Measurements from ENCODE around the gene NWD2. TPM values are rescaled to one million over a fixed set of nuclear protein-coding genes. Genes with fewer than 3 reads are reported as not detected.

Gene NWD2
- total RNA-seq, 3 donors from 2014 or later = 0.95 to 1.4 (median 1.3) TPM

- DNase-seq (peak in 1 of 3 donors; percentile 37), ATAC-seq (peak; percentile 89)
- Histone ChIP-seq H3K36me3 (ENCODE audit: low read depth) (no peaks in the 10 kb centered on the region), H3K4me1 (ENCODE audit: low read depth) (peaks cover 7% of the 10 kb centered on the region), H3K4me3 (no peak overlapping the region), H3K9me3 (no peaks in the 10 kb centered on the region)
- TF ChIP-seq, protein P1, sequence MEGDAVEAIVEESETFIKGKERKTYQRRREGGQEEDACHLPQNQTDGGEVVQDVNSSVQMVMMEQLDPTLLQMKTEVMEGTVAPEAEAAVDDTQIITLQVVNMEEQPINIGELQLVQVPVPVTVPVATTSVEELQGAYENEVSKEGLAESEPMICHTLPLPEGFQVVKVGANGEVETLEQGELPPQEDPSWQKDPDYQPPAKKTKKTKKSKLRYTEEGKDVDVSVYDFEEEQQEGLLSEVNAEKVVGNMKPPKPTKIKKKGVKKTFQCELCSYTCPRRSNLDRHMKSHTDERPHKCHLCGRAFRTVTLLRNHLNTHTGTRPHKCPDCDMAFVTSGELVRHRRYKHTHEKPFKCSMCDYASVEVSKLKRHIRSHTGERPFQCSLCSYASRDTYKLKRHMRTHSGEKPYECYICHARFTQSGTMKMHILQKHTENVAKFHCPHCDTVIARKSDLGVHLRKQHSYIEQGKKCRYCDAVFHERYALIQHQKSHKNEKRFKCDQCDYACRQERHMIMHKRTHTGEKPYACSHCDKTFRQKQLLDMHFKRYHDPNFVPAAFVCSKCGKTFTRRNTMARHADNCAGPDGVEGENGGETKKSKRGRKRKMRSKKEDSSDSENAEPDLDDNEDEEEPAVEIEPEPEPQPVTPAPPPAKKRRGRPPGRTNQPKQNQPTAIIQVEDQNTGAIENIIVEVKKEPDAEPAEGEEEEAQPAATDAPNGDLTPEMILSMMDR (IDR thresholded peaks at IDR 0.05) = no peak
- intact Hi-C loops (cut with DNase I, micrococcal nuclease) = no loop called here
Measured at GRCh38 chr4:37422102-37422501, 177.6 kb downstream of the NWD2 start.

DNA sequence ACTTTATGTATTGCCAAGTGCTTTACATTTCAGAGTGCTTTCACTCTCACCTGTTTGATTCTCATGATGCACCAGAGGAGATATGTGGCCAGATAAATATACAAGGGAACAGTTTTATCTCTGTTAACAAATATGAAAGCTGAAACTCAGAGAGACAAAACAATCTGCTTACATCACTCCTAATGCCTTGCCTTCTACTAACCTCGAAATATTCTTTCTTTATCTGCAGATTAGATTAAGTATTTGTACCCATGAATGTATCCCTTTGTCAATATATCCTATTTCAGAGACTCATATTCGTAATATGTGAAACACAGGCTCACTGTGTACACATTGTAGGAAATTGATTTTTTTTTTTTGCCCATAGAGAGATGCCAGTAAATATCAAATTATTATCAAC is 178.1 kb downstream of the NWD2 start:
- intact Hi-C loops (cut with DNase I, micrococcal nuclease) = no loop called here
- TF ChIP-seq, protein P1 (IDR thresholded peaks at IDR 0.05) = no peak

DNA sequence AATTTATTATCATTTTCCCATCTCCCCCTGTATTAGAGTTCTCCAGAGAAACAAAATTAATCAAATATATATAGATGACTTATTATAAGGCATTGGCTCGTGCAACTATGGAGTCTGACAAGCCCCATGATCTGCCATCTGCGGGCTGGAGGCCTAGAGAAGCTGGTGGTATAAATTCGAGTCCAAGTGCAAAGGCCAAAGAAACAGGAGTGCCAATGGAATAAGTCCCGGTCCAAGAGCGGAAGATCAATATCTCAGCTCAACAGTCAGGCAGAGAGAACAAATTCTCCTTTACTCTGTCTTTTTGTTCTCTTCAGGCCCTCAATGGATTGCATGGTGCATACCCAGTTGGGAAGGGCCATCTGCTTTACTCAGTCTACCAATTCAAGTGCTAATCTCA is 178.8 kb downstream of the NWD2 start:
- Histone ChIP-seq H3K9me3 (no peaks in the 10 kb centered on the region), H3K4me1 (ENCODE audit: low read depth) (peaks cover 7% of the 10 kb centered on the region), H3K4me3 (no peak overlapping the region), H3K36me3 (ENCODE audit: low read depth) (no peaks in the 10 kb centered on the region)
- no peak for DNase-seq
- TF ChIP-seq, protein P1 (IDR thresholded peaks at IDR 0.05) = no peak
- intact Hi-C loops (cut with DNase I, micrococcal nuclease) = no loop called here
- ATAC-seq = no peak

More for the DNA sequence above, 178.1 kb downstream of the NWD2 start:
- no peak for DNase-seq
- Histone ChIP-seq H3K9me3 (no peaks in the 10 kb centered on the region), H3K36me3 (ENCODE audit: low read depth) (no peaks in the 10 kb centered on the region), H3K4me3 (no peak overlapping the region), H3K4me1 (ENCODE audit: low read depth) (peaks cover 7% of the 10 kb centered on the region)
- peak; percentile 46 for ATAC-seq

DNA sequence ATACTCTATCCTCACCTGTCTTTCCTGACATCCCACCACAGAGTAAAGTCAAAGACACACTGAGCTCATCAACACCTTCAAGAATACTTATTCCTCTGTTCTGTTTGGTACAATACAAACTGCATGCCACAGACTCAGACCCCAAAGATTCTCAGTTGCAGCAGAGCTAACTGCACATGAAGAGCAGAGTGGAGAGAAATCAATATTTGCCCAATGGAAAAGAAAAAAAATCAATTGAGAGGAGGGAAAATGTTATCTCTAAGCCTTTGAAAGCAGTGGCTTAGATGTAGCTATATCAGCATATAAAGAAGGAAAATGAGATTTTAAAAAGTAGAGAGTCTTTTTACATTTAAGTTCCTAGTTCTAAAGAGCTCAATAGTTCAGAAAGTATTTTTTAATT is 180.2 kb downstream of the NWD2 start:
- Histone ChIP-seq H3K36me3 (ENCODE audit: low read depth) (no peaks in the 10 kb centered on the region), H3K9me3 (no peaks in the 10 kb centered on the region), H3K4me1 (ENCODE audit: low read depth) (peaks cover 12% of the 10 kb centered on the region), H3K4me3 (no peak overlapping the region)
- DNase-seq (no peak), ATAC-seq (no peak)
- TF ChIP-seq, protein P1 (IDR thresholded peaks at IDR 0.05) = no peak
- intact Hi-C loops (cut with DNase I, micrococcal nuclease) = no loop called here

GRCh38 chr4:37425857-37426256 is 181.3 kb downstream of the NWD2 start:
- intact Hi-C loops (cut with DNase I, micrococcal nuclease) = no loop called here
- peaks cover 16% of the 10 kb centered on the region for H3K4me1 ChIP-seq (ENCODE audit: low read depth)
- H3K36me3 ChIP-seq (ENCODE audit: low read depth) = no peaks in the 10 kb centered on the region
- no peak for DNase-seq
- H3K9me3 ChIP-seq = no peaks in the 10 kb centered on the region
- H3K4me3 ChIP-seq = no peak overlapping the region
- no peak for ATAC-seq
- TF ChIP-seq, protein P1 (IDR thresholded peaks at IDR 0.05) = no peak

DNA sequence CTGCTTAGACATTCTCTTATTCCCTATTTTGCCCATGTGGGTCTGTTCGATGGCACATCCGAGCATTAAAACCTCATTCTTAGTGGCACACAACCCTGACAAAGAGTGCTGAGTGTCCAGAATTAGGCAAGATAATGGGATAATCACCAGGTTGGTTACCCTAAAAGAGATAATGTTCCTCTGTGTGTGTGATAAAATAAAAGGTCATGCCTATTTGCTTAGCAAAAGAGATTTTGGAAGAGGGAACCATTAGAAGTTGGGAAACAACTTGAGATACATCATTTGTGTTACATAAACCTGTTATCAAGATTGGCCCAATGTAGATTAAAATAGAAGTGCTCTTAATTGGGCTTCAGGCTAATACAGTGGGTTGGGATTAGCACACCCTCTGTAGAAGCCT is 182.7 kb downstream of the NWD2 start:
- ATAC-seq = no peak

More for the DNA sequence above, 182.7 kb downstream of the NWD2 start:
- no peak for DNase-seq
- intact Hi-C loops (cut with DNase I, micrococcal nuclease) = no loop called here
- no peak overlapping the region for H3K4me3 ChIP-seq
- TF ChIP-seq, protein P1 (IDR thresholded peaks at IDR 0.05) = no peak
- H3K9me3 ChIP-seq = no peaks in the 10 kb centered on the region
- no peaks in the 10 kb centered on the region for H3K36me3 ChIP-seq (ENCODE audit: low read depth)
- H3K4me1 ChIP-seq (ENCODE audit: low read depth) = peaks cover 9% of the 10 kb centered on the region

Data from mucosa of descending colon (tissue), 3 donors.